Measurements from ENCODE around the gene PLEKHG7.

GRCh38 chr12:92718483-92718990 is 15.7 kb downstream of the PLEKHG7 start:
- TF ChIP-seq CTCF (IDR thresholded peaks at IDR 0.05) (no peak), POLR2A (IDR thresholded peaks at IDR 0.05) (no peak)
